Sigmoid colon (tissue), 7 donors: ENCODE results near the gene GPR27. TPM values are rescaled to one million over a fixed set of nuclear protein-coding genes. Genes with fewer than 3 reads are reported as not detected.

Experiments
- DNase-seq: peaks from one replicate; pipeline ENCODE4 v3.0.0-alpha.2; 2019
- H3K27ac ChIP-seq, 4 donors: fragments of 200-600 bp; sonication (generic); one replicate each; pipeline ENCODE4 v1.5.1; 2016 to 2019; ENCODE audit warnings: mild to moderate bottlenecking in 1 of 4
- H3K27me3 ChIP-seq, 3 donors: fragments of 200-600 bp; sonication (generic); one replicate each; pipeline ENCODE4 v1.5.1; 2019; ENCODE audit warnings: mild to moderate bottlenecking in 1 of 3
- H3K36me3 ChIP-seq, 4 donors: fragments of 200-600 bp; sonication (generic); one replicate each; pipeline ENCODE4 v1.5.1; 2016 to 2019
- H3K4me1 ChIP-seq, 4 donors: fragments of 200-600 bp; sonication (generic); one replicate each; pipeline ENCODE4 v1.5.1; 2017 to 2019
- H3K4me3 ChIP-seq, 4 donors: fragments of 200-600 bp; sonication (generic); one replicate each; pipeline ENCODE4 v1.5.1; 2017 to 2019; ENCODE audit warnings: mild to moderate bottlenecking in 2 of 4, moderate library complexity in 1 of 4
- H3K9me3 ChIP-seq, 4 donors: fragments of 200-600 bp in 3 of 4; sonication (generic) in 3 of 4; one replicate each; pipeline versions ENCODE4 v1.5.1 to v1.6.1; 2013 to 2019
- CTCF ChIP-seq, 4 experiments: fragments of 450-650 bp in 3 of 4; fragments of 200-600 bp in 1 of 4; IDR thresholded peaks; one replicate each; pipeline ENCODE4 v1.5.1; 2016 to 2019; ENCODE audit warnings: antibody characterized with exemption in 4 of 4, mild to moderate bottlenecking in 3 of 4, moderate library complexity in 2 of 4
- EP300 ChIP-seq, 4 donors: sonication (generic); formaldehyde crosslinking; IDR thresholded peaks; one replicate each; pipeline ENCODE4 v1.6.1; 2017; ENCODE audit warnings: antibody characterized with exemption in 4 of 4
- POLR2A ChIP-seq, 2 donors: fragments of 450-650 bp; IDR thresholded peaks; one replicate each; pipeline ENCODE4 v1.6.1; 2016; ENCODE audit warnings: antibody characterized with exemption in 2 of 2, mild to moderate bottlenecking in 2 of 2, moderate library complexity in 2 of 2
- POLR2AphosphoS5 ChIP-seq, 4 donors: sonication (generic); formaldehyde crosslinking; IDR thresholded peaks; one replicate each; pipeline ENCODE4 v1.6.1; 2017; ENCODE audit warnings: antibody characterized with exemption in 4 of 4
- WGBS, 2 donors: extraction: QIAGEN DNeasy Blood & Tissue Kit; methylation state at CpG; one replicate each; pipeline ENCODE4 v1.1.7; 2013; 5-methylcytosine and 5-hydroxymethylcytosine counted together
- intact Hi-C: fragments of 100-400 bp; cut with DNase I; formaldehyde crosslinking; loops from one replicate; pipeline ENCODE4 v1.15.1; 2023
- polyA plus RNA-seq, 3 donors: library from polyadenylated mRNA; stranded (reverse); fragments of 200-250 nt; gene quantifications; one replicate each; pipeline ENCODE4 v1.2.3, GENCODE V29; 2013
- total RNA-seq, 4 donors: library from RNA; depleted of rRNA; stranded (reverse); fragments of >200 nt; gene quantifications; one replicate each; pipeline ENCODE4 v1.1.0, GENCODE V29; 2016
- donor health status: healthy with polysubstance abuse.
- donor health status: Bipolar disorder and iron deficiency.
- donor health status: healthy.

The GPR27 gene
- total and polyA plus RNA-seq, 7 donors = 0.33 to 1.4 (median 0.95) TPM; not detected in 1

GRCh38 chr3:71797455-71797854 is 43.8 kb downstream of the GPR27 start:
- H3K4me1 ChIP-seq = no peaks in the 10 kb centered on the region
- no peaks in the 10 kb centered on the region for H3K36me3 ChIP-seq
- peaks cover 0 to 13% (median 0%) of the 10 kb centered on the region in 3 donors for H3K27me3 ChIP-seq
- no peaks in the 10 kb centered on the region for H3K9me3 ChIP-seq
- intact Hi-C loops = no loop called here
- TF ChIP-seq POLR2A (IDR thresholded peaks at IDR 0.05) (no peak), EP300 (IDR thresholded peaks at IDR 0.05) (no peak), CTCF (IDR thresholded peaks at IDR 0.05) (no peak), POLR2AphosphoS5 (IDR thresholded peaks at IDR 0.05) (no peak)
- no peak for DNase-seq
- H3K27ac ChIP-seq = no peak overlapping the region
- WGBS, 2 donors = 92 to 94% methylated on average over 7 of the region's 7 CpGs
- H3K4me3 ChIP-seq = no peak overlapping the region

GRCh38 chr3:71800023-71800422 is 46.4 kb downstream of the GPR27 start:
- 27 to 65% methylated on average over 3 of the region's 3 CpGs for WGBS, 2 donors
- H3K4me3 ChIP-seq = no peak overlapping the region
- intact Hi-C loops = no loop called here
- no peaks in the 10 kb centered on the region for H3K9me3 ChIP-seq
- no peak for DNase-seq
- peaks cover 0 to 13% (median 0%) of the 10 kb centered on the region in 3 donors for H3K27me3 ChIP-seq
- H3K27ac ChIP-seq = no peak overlapping the region
- no peaks in the 10 kb centered on the region for H3K36me3 ChIP-seq
- H3K4me1 ChIP-seq = no peaks in the 10 kb centered on the region
- TF ChIP-seq CTCF (IDR thresholded peaks at IDR 0.05) (no peak), POLR2AphosphoS5 (IDR thresholded peaks at IDR 0.05) (no peak), POLR2A (IDR thresholded peaks at IDR 0.05) (no peak), EP300 (IDR thresholded peaks at IDR 0.05) (no peak)

DNA sequence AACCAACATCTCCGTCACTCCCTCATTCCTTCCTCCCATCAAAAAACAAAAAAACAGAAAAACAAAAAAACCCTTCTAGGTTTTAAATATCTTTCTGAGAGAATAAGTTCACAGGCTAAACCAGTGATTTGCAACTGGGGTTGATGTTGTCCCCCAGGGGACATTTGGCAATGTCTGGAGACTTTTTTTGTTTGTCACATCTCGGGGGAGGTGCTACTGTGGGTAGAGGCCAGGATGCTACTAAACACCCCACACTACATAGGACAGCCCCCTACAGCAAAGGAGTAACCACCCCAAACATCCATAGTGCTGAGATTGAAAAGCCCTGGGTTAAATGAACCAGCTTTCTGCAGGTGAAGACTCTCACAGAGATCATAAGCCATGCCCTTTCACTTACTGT is 48.3 kb downstream of the GPR27 start:
- Histone ChIP-seq H3K36me3 (no peaks in the 10 kb centered on the region), H3K27ac (no peak overlapping the region), H3K4me1 (no peaks in the 10 kb centered on the region), H3K9me3 (no peaks in the 10 kb centered on the region), H3K27me3 (peaks cover 0 to 13% (median 0%) of the 10 kb centered on the region in 3 donors), H3K4me3 (no peak overlapping the region)
- TF ChIP-seq POLR2A (IDR thresholded peaks at IDR 0.05) (no peak), CTCF (IDR thresholded peaks at IDR 0.05) (no peak), POLR2AphosphoS5 (IDR thresholded peaks at IDR 0.05) (no peak), EP300 (IDR thresholded peaks at IDR 0.05) (no peak)
- 81 to 90% methylated on average over 2 of the region's 2 CpGs for WGBS, 2 donors
- no peak for DNase-seq
- intact Hi-C loops = no loop called here

- H3K9me3 ChIP-seq = no peaks in the 10 kb centered on the region
- no peak overlapping the region for H3K4me3 ChIP-seq
- H3K27ac ChIP-seq = no peak overlapping the region
- intact Hi-C loops = no loop called here
- no peaks in the 10 kb centered on the region for H3K4me1 ChIP-seq
- no peak for TF ChIP-seq POLR2A (IDR thresholded peaks at IDR 0.05)
- no peak for TF ChIP-seq EP300 (IDR thresholded peaks at IDR 0.05)
- TF ChIP-seq CTCF (IDR thresholded peaks at IDR 0.05) = no peak
- TF ChIP-seq POLR2AphosphoS5 (IDR thresholded peaks at IDR 0.05) = no peak
- H3K27me3 ChIP-seq = peaks cover 0 to 13% (median 0%) of the 10 kb centered on the region in 3 donors
- 86 to 92% methylated on average over 3 of the region's 3 CpGs for WGBS, 2 donors
- no peaks in the 10 kb centered on the region for H3K36me3 ChIP-seq
- no peak for DNase-seq
These were observed 49.6 kb downstream of the GPR27 start for GRCh38 chr3:71803248-71803647.

DNA sequence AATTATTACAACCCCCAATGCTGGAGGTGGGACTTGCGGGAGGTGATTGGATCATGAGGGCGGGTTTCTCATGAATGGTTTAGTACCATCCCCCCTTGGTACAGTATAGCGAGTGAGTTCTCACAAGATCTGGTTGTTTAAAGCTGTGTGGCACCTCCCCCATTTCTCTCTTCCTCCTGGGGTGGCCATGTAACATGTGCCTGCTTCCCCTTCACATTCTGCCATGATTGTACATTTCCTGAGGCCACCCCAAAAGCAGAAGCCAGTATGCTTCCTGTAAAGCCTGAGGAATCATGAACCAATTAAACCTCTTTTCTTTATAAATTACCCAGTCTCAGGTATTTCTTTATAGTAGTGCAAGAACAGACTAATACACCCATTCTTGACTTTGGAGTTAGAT is 51.5 kb downstream of the GPR27 start:
- Histone ChIP-seq H3K27ac (no peak overlapping the region), H3K36me3 (no peaks in the 10 kb centered on the region), H3K4me3 (no peak overlapping the region), H3K4me1 (no peaks in the 10 kb centered on the region), H3K9me3 (no peaks in the 10 kb centered on the region), H3K27me3 (peaks cover 0 to 13% (median 0%) of the 10 kb centered on the region in 3 donors)
- DNase-seq = no peak
- intact Hi-C loops = no loop called here
- WGBS, 2 donors = 79 to 96% methylated on average over 3 of the region's 3 CpGs
- TF ChIP-seq POLR2A (IDR thresholded peaks at IDR 0.05) = no peak
- TF ChIP-seq POLR2AphosphoS5 (IDR thresholded peaks at IDR 0.05) = no peak
- no peak for TF ChIP-seq CTCF (IDR thresholded peaks at IDR 0.05)
- TF ChIP-seq EP300 (IDR thresholded peaks at IDR 0.05) = no peak
